Activated T-cell treated with anti-CD3 and anti-CD28 coated beads, Interleukin-2, amount 50 U/mL, for 4 hours (primary cell): ENCODE measurements around the gene WNT8A. TPM values are rescaled to one million over a fixed set of nuclear protein-coding genes. Genes with fewer than 3 reads are reported as not detected.

Experiments used
- total RNA-seq, 3 donors: library from RNA; stranded (reverse); gene quantifications; one replicate each; pipeline ENCODE4 v1.2.1, GENCODE V29; 2021

The WNT8A gene
- total RNA-seq, 3 donors from 2014 or later, result not detected

Other genes with a start within 250 kb of the WNT8A start
- gene MYOT, start 216.2 kb upstream of the WNT8A start, total RNA-seq, result not detected
- not detected for gene PKD2L2, start 194.6 kb upstream of the WNT8A start, total RNA-seq
- gene FAM13B, start 51.0 kb upstream of the WNT8A start, total RNA-seq, result 10 to 100 TPM; 15.0 to 17.7 (median 15.3) TPM
- not detected for gene NME5, start 55.4 kb downstream of the WNT8A start, total RNA-seq
- gene BRD8, start 94.6 kb downstream of the WNT8A start, total RNA-seq, result 10 to 100 TPM; 30.4 to 44.2 (median 39.3) TPM
- gene KIF20A, start 95.1 kb downstream of the WNT8A start, total RNA-seq, result 1 to 10 TPM in 2 of 3 donors, under 1 TPM in 1; 0.76 to 1.5 (median 1.4) TPM
- 10 to 100 TPM; 50.2 to 52.2 (median 51.7) TPM for gene CDC23, start 129.3 kb downstream of the WNT8A start, total RNA-seq
- not detected for gene GFRA3, start 190.6 kb downstream of the WNT8A start, total RNA-seq
- gene CDC25C, start 247.8 kb downstream of the WNT8A start, total RNA-seq, result 1 to 10 TPM in 2 of 3 donors, under 1 TPM in 1; 0.69 to 1.3 (median 1.2) TPM